ENCODE measurements around the gene SNX18. TPM values are rescaled to one million over a fixed set of nuclear protein-coding genes. Genes with fewer than 3 reads are reported as not detected.
"Not testable (repeated sequence)": the region's sequence is repeated elsewhere in the genome, so short reads cannot be mapped to it uniquely, and the experiment has no call there.

Gene SNX18
- total RNA-seq, 1 donor from 2014 or later = 28.6 TPM

GRCh38 chr5:54476682-54477081 is 40.9 kb upstream of the SNX18 start:
- no peak for DNase-seq (ENCODE audit: low spot score, unreplicated experiment)
- Mint-ChIP-seq H3K4me3 (ENCODE audit: low read depth) (no peak overlapping the region), H3K4me1 (ENCODE audit: low read depth) (no peaks in the 10 kb centered on the region), H3K27ac (no peak overlapping the region), H3K27me3 (no peaks in the 10 kb centered on the region), H3K9me3 (ENCODE audit: low read depth) (no peaks in the 10 kb centered on the region), H3K36me3 (ENCODE audit: insufficient read depth) (no peaks in the 10 kb centered on the region)
- TF ChIP-seq CTCF (IDR thresholded peaks at IDR 0.05; ENCODE audit: unreplicated experiment) = no peak

- DNase-seq (ENCODE audit: low spot score, unreplicated experiment) = no peak
- Mint-ChIP-seq H3K36me3 (ENCODE audit: insufficient read depth) (no peaks in the 10 kb centered on the region), H3K4me3 (ENCODE audit: low read depth) (no peak overlapping the region), H3K27ac (no peak overlapping the region), H3K4me1 (ENCODE audit: low read depth) (no peaks in the 10 kb centered on the region), H3K9me3 (ENCODE audit: low read depth) (no peaks in the 10 kb centered on the region), H3K27me3 (no peaks in the 10 kb centered on the region)
- TF ChIP-seq CTCF (IDR thresholded peaks at IDR 0.05; ENCODE audit: unreplicated experiment) = no peak
Measured at GRCh38 chr5:54477941-54478478, 39.5 kb upstream of the SNX18 start.

- DNase-seq (ENCODE audit: low spot score, unreplicated experiment) = no peak
- no peak for TF ChIP-seq CTCF (IDR thresholded peaks at IDR 0.05; ENCODE audit: unreplicated experiment)
- H3K27ac Mint-ChIP-seq = no peak overlapping the region
- no peaks in the 10 kb centered on the region for H3K36me3 Mint-ChIP-seq (ENCODE audit: insufficient read depth)
- H3K27me3 Mint-ChIP-seq = no peaks in the 10 kb centered on the region
- H3K4me3 Mint-ChIP-seq (ENCODE audit: low read depth) = no peak overlapping the region
- H3K9me3 Mint-ChIP-seq (ENCODE audit: low read depth) = peaks cover 2% of the 10 kb centered on the region
- H3K4me1 Mint-ChIP-seq (ENCODE audit: low read depth) = no peaks in the 10 kb centered on the region
Measured at GRCh38 chr5:54480296-54480695, 37.3 kb upstream of the SNX18 start.

- Mint-ChIP-seq H3K4me3 (ENCODE audit: low read depth) (no peak overlapping the region), H3K4me1 (ENCODE audit: low read depth) (no peaks in the 10 kb centered on the region), H3K9me3 (ENCODE audit: low read depth) (peaks cover 8% of the 10 kb centered on the region), H3K27me3 (no peaks in the 10 kb centered on the region), H3K36me3 (ENCODE audit: insufficient read depth) (no peaks in the 10 kb centered on the region), H3K27ac (no peak overlapping the region)
- no peak for DNase-seq (ENCODE audit: low spot score, unreplicated experiment)
- no peak for TF ChIP-seq CTCF (IDR thresholded peaks at IDR 0.05; ENCODE audit: unreplicated experiment)
Measured at GRCh38 chr5:54484219-54484894, 33.2 kb upstream of the SNX18 start.

- H3K4me1 Mint-ChIP-seq (ENCODE audit: low read depth); H3K27me3 Mint-ChIP-seq; H3K36me3 Mint-ChIP-seq (ENCODE audit: insufficient read depth); H3K27ac Mint-ChIP-seq; H3K4me3 Mint-ChIP-seq (ENCODE audit: low read depth); H3K9me3 Mint-ChIP-seq (ENCODE audit: low read depth); DNase-seq (ENCODE audit: low spot score, unreplicated experiment): not testable (repeated sequence)
Measured at GRCh38 chr5:54485659-54486058, 31.9 kb upstream of the SNX18 start.

GRCh38 chr5:54489648-54489979 is 27.9 kb upstream of the SNX18 start:
- H3K4me3 Mint-ChIP-seq (ENCODE audit: low read depth); DNase-seq (ENCODE audit: low spot score, unreplicated experiment); H3K27me3 Mint-ChIP-seq; H3K4me1 Mint-ChIP-seq (ENCODE audit: low read depth); H3K9me3 Mint-ChIP-seq (ENCODE audit: low read depth); H3K36me3 Mint-ChIP-seq (ENCODE audit: insufficient read depth); H3K27ac Mint-ChIP-seq: not testable (repeated sequence)
